K562 (cell line): Measurements from ENCODE around the gene SPECC1L. TPM values are rescaled to one million over a fixed set of nuclear protein-coding genes. Genes with fewer than 3 reads are reported as not detected.
A peak's percentile ranks its signal among the peaks of the same experiment; 100 is the strongest.

Experiments
- ATAC-seq: fragments of 200-7000 bp; cut with Tn5 transposase; 3 replicates; pipeline ENCODE4 v1.9.1; 2020; ENCODE audit warnings: moderate library complexity
- BruUV-seq: library from RNA; stranded (reverse); fragments of 400-500 nt; replicated peaks from 2 replicates; lab custom pipeline; 2021; lab: Mats Ljungman, UMichigan
- CTCF ChIA-PET: fragments of 300-600 bp; formaldehyde crosslinking; extraction: SDS; loops from one replicate; lab custom pipeline; 2021; ENCODE audit warnings: low intra/inter-chr PET ratio; lab: Yijun Ruan, JAX
- POLR2A ChIA-PET: fragments of 300-600, 350-650 bp; sonication (Branson Sonifier 250); formaldehyde crosslinking; extraction: SDS; loops from one replicate; lab custom pipeline; 2021; ENCODE audit warnings: antibody characterized with exemption, inconsistent platforms; lab: Yijun Ruan, JAX
- DNase-seq, 4 experiments: peaks; one replicate each; pipeline versions ENCODE4 v3.0.0 to v3.0.0-alpha.2; 2011 to 2018; ENCODE audit warnings: low spot score in 3 of 4, mixed read lengths in 3 of 4; ENCODE audit errors: extremely low read depth in 1 of 4
- FAIRE-seq: peaks from 2 replicates; lab custom pipeline; 2011; peaks lifted over from hg19 to GRCh38; lab: Jason Lieb, UNC
- H2AFZ ChIP-seq: 2 replicates; pipeline ENCODE4 v1.6.0; 2011; ENCODE audit warnings: low read depth, low read length, control low read depth, inconsistent platforms
- H3K27ac ChIP-seq: fragments of 200-600 bp; 3 replicates; pipeline ENCODE4 v1.8.0; 2011; ENCODE audit warnings: low read depth, mild to moderate bottlenecking, control low read depth, inconsistent platforms, low read length, moderate library complexity, mixed read lengths; ENCODE audit errors: extremely low read depth
- H3K27me3 ChIP-seq, 2 experiments: fragments of 300-600 bp in 1 of 2; 2 replicates in 1 of 2; 3 replicates in 1 of 2; pipeline versions ENCODE4 v1.6.0 to v1.8.0; 2011; ENCODE audit warnings: inconsistent platforms in 2 of 2, low read length in 2 of 2, mild to moderate bottlenecking in 1 of 2, mixed read lengths in 1 of 2, moderate library complexity in 1 of 2; ENCODE audit not compliant: control insufficient read depth in 2 of 2, insufficient read depth in 2 of 2
- H3K36me3 ChIP-seq: fragments of 300-600 bp; 3 replicates; pipeline ENCODE4 v1.8.0; 2011; ENCODE audit warnings: mild to moderate bottlenecking, low read length, inconsistent platforms; ENCODE audit not compliant: control insufficient read depth, insufficient read depth
- H3K4me1 ChIP-seq, 2 experiments: fragments of 200-600 bp in 1 of 2; replicated peaks in 1 of 2; 2 replicates in 1 of 2; 3 replicates in 1 of 2; pipeline versions ENCODE4 v1.5.1 to v1.8.0; 2011; ENCODE audit warnings: inconsistent platforms in 2 of 2, low read length in 2 of 2, mild to moderate bottlenecking in 1 of 2, mixed read lengths in 1 of 2, moderate library complexity in 1 of 2; ENCODE audit not compliant: control insufficient read depth in 2 of 2, insufficient read depth in 2 of 2
- H3K4me2 ChIP-seq: 2 replicates; pipeline ENCODE4 v1.6.1; 2011; ENCODE audit warnings: low read length, control low read depth, inconsistent platforms, mixed read lengths; ENCODE audit not compliant: insufficient read depth
- H3K4me3 ChIP-seq: fragments of 200-600 bp; sonication (generic), shearing (Covaris generic); 2 replicates; pipeline ENCODE4 v1.5.1; 2016; ENCODE audit warnings: control low read depth, inconsistent platforms
- H3K79me2 ChIP-seq: fragments of 200-600 bp; 3 replicates; pipeline ENCODE4 v1.8.0; 2011; ENCODE audit warnings: low read length, inconsistent platforms; ENCODE audit not compliant: control insufficient read depth, insufficient read depth
- H3K9ac ChIP-seq, 2 experiments: 2 replicates each; pipeline versions ENCODE4 v1.6.0 to v1.6.1; 2011; ENCODE audit warnings: low read depth in 2 of 2, low read length in 2 of 2, control low read depth in 1 of 2, inconsistent platforms in 1 of 2, mild to moderate bottlenecking in 1 of 2, mixed read lengths in 1 of 2; ENCODE audit not compliant: insufficient read depth in 1 of 2
- H3K9me1 ChIP-seq: one replicate; pipeline ENCODE4 v1.6.0; 2011; ENCODE audit warnings: inconsistent platforms, mild to moderate bottlenecking, low read length, moderate library complexity; ENCODE audit not compliant: control insufficient read depth, insufficient read depth
- H3K9me3 ChIP-seq: replicated peaks from 2 replicates; pipeline ENCODE4 v1.5.1; 2011; ENCODE audit warnings: low read depth, low read length, inconsistent platforms; ENCODE audit not compliant: control insufficient read depth, insufficient read depth
- H4K20me1 ChIP-seq: replicated peaks from 2 replicates; pipeline ENCODE4 v1.6.1; 2011; ENCODE audit warnings: low read length, inconsistent platforms, mixed read lengths; ENCODE audit not compliant: control insufficient read depth, insufficient read depth
- FOSL1 ChIP-seq: fragments of 200-800 bp; sonication (Bioruptor generic); conservative IDR thresholded peaks from 2 replicates; pipeline ENCODE4 v1.6.1; 2016; ENCODE audit warnings: missing genetic modification characterization, missing compliant biosample characterization
- MTA2 ChIP-seq: fragments of 450-650 bp; IDR thresholded peaks from 2 replicates; pipeline ENCODE4 v1.6.1; 2016; ENCODE audit warnings: low read depth
- POLR2B ChIP-seq: fragments of 450-650 bp; IDR thresholded peaks from 2 replicates; pipeline ENCODE4 v1.6.1; 2018; ENCODE audit warnings: low read depth; ENCODE audit not compliant: partially characterized antibody
- PYGO2 ChIP-seq: fragments of 450-650 bp; IDR thresholded peaks from 2 replicates; pipeline ENCODE4 v1.6.1; 2016; ENCODE audit warnings: mild to moderate bottlenecking, missing genetic modification characterization, moderate library complexity, missing compliant biosample characterization
- WGBS: fragments of 100-300 bp; shearing (Covaris generic); methylation state at CpG from one replicate; pipeline ENCODE4 v1.1.6; 2016; ENCODE audit warnings: low coverage, mixed read lengths; ENCODE audit not compliant: insufficient coverage; ENCODE audit errors: missing lambda C conversion rate; 5-methylcytosine and 5-hydroxymethylcytosine counted together
- in situ Hi-C: fragments of 300-500 bp; cut with MboI; formaldehyde crosslinking; loops from 4 replicates; pipeline ENCODE4 v1.15.0; 2018; ENCODE audit warnings: inconsistent platforms, mixed read lengths
- intact Hi-C: fragments of 100-400 bp; cut with micrococcal nuclease; formaldehyde crosslinking; loops from 2 replicates; pipeline ENCODE4 v1.14.2; 2022
- polyA plus RNA-seq, 8 experiments: library from polyadenylated mRNA; depleted of rRNA in 4 of 8; stranded (reverse) in 5 of 8; unstranded in 3 of 8; fragments of >200 nt; fragmentation: Nextera tagmentation in 2 of 8; fragmentation: Illumina TruSeq in 1 of 8; extraction: Ambion mirVana in 2 of 8; extraction: Trizol in 1 of 8; gene quantifications; 2 replicates each; pipeline versions ENCODE4 v1.2.1 to v1.2.3, GENCODE V29; 2011 to 2014; ENCODE audit warnings: inconsistent platforms in 1 of 8, missing spikeins in 1 of 8
- total RNA-seq, 7 experiments: library from RNA; depleted of rRNA in 6 of 7; stranded (reverse); fragments of >200 nt in 6 of 7; fragmentation: Illumina TruSeq in 2 of 7; extraction: Trizol in 2 of 7; gene quantifications; 2 replicates each; pipeline versions ENCODE4 v1.2.1 to v1.2.3, GENCODE V29; 2011 to 2021; ENCODE audit warnings: low replicate concordance in 1 of 7
- TF ChIP-seq, protein P1 (sequence below): fragments of 250-450 bp; sonication (Bioruptor Pico); IDR thresholded peaks from 2 replicates; pipeline ENCODE4 v1.6.1; 2021; ENCODE audit warnings: mild to moderate bottlenecking

Gene SPECC1L
- total and polyA plus RNA-seq, 9 of the 15 experiments (the other 6 are each of a cell fraction or from before 2014, with no cell fraction given), result 1.4 to 27.9 (median 14.5) TPM

DNA sequence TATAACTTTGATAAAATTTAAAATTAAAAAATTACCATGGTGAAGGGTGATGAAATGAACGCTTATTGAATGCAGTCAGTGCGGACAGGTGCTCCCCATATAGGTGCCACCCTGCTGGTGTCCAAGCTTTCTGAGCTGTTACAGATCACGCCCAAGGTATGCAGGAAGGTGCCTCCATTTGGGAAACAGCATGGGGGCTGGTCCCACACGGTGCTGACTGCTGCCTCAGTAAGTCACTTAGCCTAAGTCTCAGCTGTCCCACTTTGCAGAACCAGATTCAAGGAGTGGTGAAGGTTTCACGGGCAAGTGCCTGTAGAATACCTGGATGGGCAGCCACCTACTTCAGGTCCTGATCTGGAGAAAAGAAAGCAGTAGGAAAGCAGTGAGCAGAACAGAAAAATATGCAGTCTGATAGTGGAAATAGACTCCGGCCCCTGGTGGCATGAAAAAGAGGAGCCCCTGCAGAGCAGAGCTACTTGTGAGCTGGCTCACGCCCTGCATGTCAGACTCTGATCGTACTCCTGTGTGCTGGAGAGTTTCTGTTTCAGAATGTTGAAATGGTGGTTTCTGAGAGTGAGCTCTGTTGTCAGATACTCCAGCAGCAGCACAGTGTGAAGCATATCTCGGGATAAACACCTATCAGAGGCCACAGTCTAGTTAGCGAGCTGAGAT is 189.9 kb downstream of the SPECC1L start:
- H3K79me2 ChIP-seq, result no peaks in the 10 kb centered on the region
- intact Hi-C loops, result no loop called here
- 37% methylated on average over 10 of the region's 10 CpGs for WGBS
- no peak overlapping the region for H3K27ac ChIP-seq
- no TSS peak for BruUV-seq
- no peaks in the 10 kb centered on the region for H3K27me3 ChIP-seq
- DNase-seq (no peak), ATAC-seq (peak; percentile 55)
- no peaks in the 10 kb centered on the region for H4K20me1 ChIP-seq
- CTCF ChIA-PET, result no interaction called here
- peak overlapping the region; percentile 14 to 69; a peak in 2 of 4 replicates for H3K9ac ChIP-seq
- no peaks in the 10 kb centered on the region for H3K36me3 ChIP-seq
- H3K4me2 ChIP-seq, result peak overlapping the region; percentile 55
- H3K4me1 ChIP-seq, result peaks cover 0 to 22% of the 10 kb centered on the region in 2 experiments; a peak in 4 of 5 replicates
- POLR2A ChIA-PET, result interaction anchor here (0.5 to 1.0 kb wide), 2 partner anchors 78 to 269 kb away, joined by 3 to 5 read pairs; no protein-coding TSS in a partner anchor
- H3K9me1 ChIP-seq, result no peaks in the 10 kb centered on the region
- no peaks in the 10 kb centered on the region for H3K9me3 ChIP-seq
- no peak for TF ChIP-seq MTA2
- no peak for TF ChIP-seq PYGO2 (tag)
- TF ChIP-seq, protein P1, sequence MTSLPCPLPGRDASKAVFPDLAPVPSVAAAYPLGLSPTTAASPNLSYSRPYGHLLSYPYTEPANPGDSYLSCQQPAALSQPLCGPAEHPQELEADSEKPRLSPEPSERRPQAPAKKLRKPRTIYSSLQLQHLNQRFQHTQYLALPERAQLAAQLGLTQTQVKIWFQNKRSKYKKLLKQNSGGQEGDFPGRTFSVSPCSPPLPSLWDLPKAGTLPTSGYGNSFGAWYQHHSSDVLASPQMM (CRISPR knock-in tag), result no peak
- no peak for TF ChIP-seq POLR2B
- no peak for TF ChIP-seq FOSL1
- TF ChIP-seq, all 486 proteins: peak for 0
- no peak for FAIRE-seq
- peak overlapping the region; percentile 80 for H2AFZ ChIP-seq
- H3K4me3 ChIP-seq, result no peak overlapping the region
- in situ Hi-C loops, result no loop called here
